Measurements from ENCODE around the gene CARHSP1. TPM values are rescaled to one million over a fixed set of nuclear protein-coding genes. Genes with fewer than 3 reads are reported as not detected.
"Not testable (repeated sequence)": the region's sequence is repeated elsewhere in the genome, so short reads cannot be mapped to it uniquely, and the experiment has no call there.

Gene CARHSP1
- polyA plus RNA-seq, 1 of the 3 experiments (the other 2 are of a cell fraction): 93.6 TPM

DNA sequence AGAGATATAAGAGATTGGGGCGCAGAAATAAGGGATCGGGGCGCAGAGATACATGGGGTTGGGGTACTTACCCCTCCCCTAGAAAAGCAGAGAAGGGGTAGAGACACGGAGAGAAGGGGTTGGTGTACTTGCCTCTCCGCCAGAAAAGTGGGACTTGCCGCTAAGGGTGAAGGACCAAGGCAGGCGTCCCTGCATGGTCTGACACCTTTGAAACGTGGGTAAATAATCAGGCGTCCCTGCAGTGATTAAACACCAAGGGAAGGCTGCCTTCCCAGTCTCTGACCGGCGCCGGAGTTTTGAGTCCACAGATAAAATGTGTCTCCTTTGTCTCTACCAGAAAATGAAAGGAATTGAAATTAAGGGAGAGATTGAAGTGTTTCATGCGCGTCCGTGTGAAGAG is 31.2 kb downstream of the CARHSP1 start:
- CTCF ChIA-PET, POLR2A ChIA-PET: not testable (repeated sequence)
- whole genome bisulfite sequencing (ENCODE audit: low lambda C conversion rate): over 99% methylated on average over 15 of the region's 15 CpGs

GRCh38 chr16:8836797-8837196 is 32.0 kb downstream of the CARHSP1 start:
- CTCF ChIA-PET; H3K4me1 ChIP-seq (ENCODE audit: control insufficient read depth in 1 of 2, insufficient read depth in 2 of 2, low read depth in 1 of 2, low read length in 1 of 2); DNase-seq; H2AFZ ChIP-seq (ENCODE audit: low read depth); H3K9me2 ChIP-seq; H3K9ac ChIP-seq; H3K4me3 ChIP-seq (ENCODE audit: low read depth in 2 of 2, low read length in 1 of 2); H3K9me3 ChIP-seq; H3F3A ChIP-seq (replicated peaks; ENCODE audit: insufficient read depth); H3K4me2 ChIP-seq; H3K27me3 ChIP-seq (ENCODE audit: insufficient read depth); H3K27ac ChIP-seq (ENCODE audit: low read depth in 2 of 2, low read length in 1 of 2); POLR2A ChIA-PET: not testable (repeated sequence)
- Histone ChIP-seq H4K20me1 (ENCODE audit: insufficient read depth) (peaks cover 43% of the 10 kb centered on the region), H3K79me2 (ENCODE audit: insufficient read depth) (peaks cover 63% of the 10 kb centered on the region), H3K36me3 (replicated peaks in 1 of 2; ENCODE audit: control insufficient read depth in 1 of 2, insufficient read depth in 2 of 2, low read length in 1 of 2) (peaks cover 9 to 11% of the 10 kb centered on the region in 2 experiments)
- WGBS (ENCODE audit: low lambda C conversion rate): 98% methylated on average over 7 of the region's 7 CpGs

More for the DNA sequence above, 31.2 kb downstream of the CARHSP1 start:
- H3K9me2 ChIP-seq; H3K27me3 ChIP-seq (ENCODE audit: insufficient read depth); H3F3A ChIP-seq (replicated peaks; ENCODE audit: insufficient read depth); DNase-seq; H3K9ac ChIP-seq; H3K27ac ChIP-seq (ENCODE audit: low read depth in 2 of 2, low read length in 1 of 2); H3K4me1 ChIP-seq (ENCODE audit: control insufficient read depth in 1 of 2, insufficient read depth in 2 of 2, low read depth in 1 of 2, low read length in 1 of 2); H2AFZ ChIP-seq (ENCODE audit: low read depth); H3K9me3 ChIP-seq; H3K4me2 ChIP-seq; H3K4me3 ChIP-seq (ENCODE audit: low read depth in 2 of 2, low read length in 1 of 2); H3K36me3 ChIP-seq (replicated peaks in 1 of 2; ENCODE audit: control insufficient read depth in 1 of 2, insufficient read depth in 2 of 2, low read length in 1 of 2): not testable (repeated sequence)
- peaks cover 55% of the 10 kb centered on the region for H3K79me2 ChIP-seq (ENCODE audit: insufficient read depth)
- H4K20me1 ChIP-seq (ENCODE audit: insufficient read depth): peaks cover 38% of the 10 kb centered on the region

DNA sequence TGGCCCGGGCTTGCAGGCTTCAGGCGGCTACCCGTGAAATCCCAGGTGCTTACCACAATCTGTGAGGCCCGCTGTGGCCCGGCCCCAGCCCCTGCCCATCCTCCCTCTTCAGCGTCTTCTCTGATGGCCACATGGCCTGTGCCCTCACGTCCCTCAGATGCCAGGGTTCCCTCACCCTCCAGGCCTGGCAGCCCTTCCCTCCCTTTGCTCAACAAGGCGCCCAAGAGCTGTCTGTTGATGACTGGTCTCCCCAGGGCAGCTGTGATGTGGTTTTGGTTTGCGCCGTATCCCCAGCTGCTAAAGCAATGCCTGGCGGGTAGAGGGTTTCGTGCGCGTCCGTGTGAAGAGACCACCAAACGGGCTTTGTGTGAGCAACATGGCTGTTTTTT is 36.1 kb downstream of the CARHSP1 start:
- Histone ChIP-seq H3K36me3 (replicated peaks in 1 of 2; ENCODE audit: control insufficient read depth in 1 of 2, insufficient read depth in 2 of 2, low read length in 1 of 2) (peaks cover 37 to 42% of the 10 kb centered on the region in 2 experiments), H3K4me2 (no peak overlapping the region), H3K4me1 (ENCODE audit: control insufficient read depth in 1 of 2, insufficient read depth in 2 of 2, low read depth in 1 of 2, low read length in 1 of 2) (peaks cover 0 to 2% of the 10 kb centered on the region in 2 experiments; a peak in 2 of 4 replicates), H3K27ac (ENCODE audit: low read depth in 2 of 2, low read length in 1 of 2) (no peak overlapping the region), H2AFZ (ENCODE audit: low read depth) (no peak overlapping the region), H3K4me3 (ENCODE audit: low read depth in 2 of 2, low read length in 1 of 2) (no peak overlapping the region), H3K9ac (no peak overlapping the region), H3F3A (replicated peaks; ENCODE audit: insufficient read depth) (no peaks in the 10 kb centered on the region), H4K20me1 (ENCODE audit: insufficient read depth) (peaks cover 43% of the 10 kb centered on the region; the same call in 1 of the 2 replicates), H3K79me2 (ENCODE audit: insufficient read depth) (peaks cover 62% of the 10 kb centered on the region), H3K9me3 (no peaks in the 10 kb centered on the region), H3K9me2 (no peaks in the 10 kb centered on the region), H3K27me3 (ENCODE audit: insufficient read depth) (no peaks in the 10 kb centered on the region)
- WGBS (ENCODE audit: low lambda C conversion rate): 84% methylated on average over 16 of the region's 16 CpGs
- no peak for DNase-seq
- ChIA-PET CTCF (no interaction called here), POLR2A (no interaction called here)
- TF ChIP-seq, protein P1, sequence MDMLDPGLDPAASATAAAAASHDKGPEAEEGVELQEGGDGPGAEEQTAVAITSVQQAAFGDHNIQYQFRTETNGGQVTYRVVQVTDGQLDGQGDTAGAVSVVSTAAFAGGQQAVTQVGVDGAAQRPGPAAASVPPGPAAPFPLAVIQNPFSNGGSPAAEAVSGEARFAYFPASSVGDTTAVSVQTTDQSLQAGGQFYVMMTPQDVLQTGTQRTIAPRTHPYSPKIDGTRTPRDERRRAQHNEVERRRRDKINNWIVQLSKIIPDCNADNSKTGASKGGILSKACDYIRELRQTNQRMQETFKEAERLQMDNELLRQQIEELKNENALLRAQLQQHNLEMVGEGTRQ (IDR thresholded peaks at IDR 0.05; ENCODE audit: borderline replicate concordance, low read depth, low read length): no peak
- TF ChIP-seq RCOR1 (IDR thresholded peaks at IDR 0.05; ENCODE audit: low read length): no peak
- no peak for TF ChIP-seq FOXM1 (IDR thresholded peaks at IDR 0.05; ENCODE audit: low read depth)
- TF ChIP-seq, protein P2, sequence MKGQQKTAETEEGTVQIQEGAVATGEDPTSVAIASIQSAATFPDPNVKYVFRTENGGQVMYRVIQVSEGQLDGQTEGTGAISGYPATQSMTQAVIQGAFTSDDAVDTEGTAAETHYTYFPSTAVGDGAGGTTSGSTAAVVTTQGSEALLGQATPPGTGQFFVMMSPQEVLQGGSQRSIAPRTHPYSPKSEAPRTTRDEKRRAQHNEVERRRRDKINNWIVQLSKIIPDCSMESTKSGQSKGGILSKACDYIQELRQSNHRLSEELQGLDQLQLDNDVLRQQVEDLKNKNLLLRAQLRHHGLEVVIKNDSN (IDR thresholded peaks at IDR 0.05; ENCODE audit: borderline replicate concordance, low read depth): no peak
- no peak for TF ChIP-seq POLR2AphosphoS5 (IDR thresholded peaks at IDR 0.05; ENCODE audit: low read depth, low read length)
- TF ChIP-seq, protein P3, sequence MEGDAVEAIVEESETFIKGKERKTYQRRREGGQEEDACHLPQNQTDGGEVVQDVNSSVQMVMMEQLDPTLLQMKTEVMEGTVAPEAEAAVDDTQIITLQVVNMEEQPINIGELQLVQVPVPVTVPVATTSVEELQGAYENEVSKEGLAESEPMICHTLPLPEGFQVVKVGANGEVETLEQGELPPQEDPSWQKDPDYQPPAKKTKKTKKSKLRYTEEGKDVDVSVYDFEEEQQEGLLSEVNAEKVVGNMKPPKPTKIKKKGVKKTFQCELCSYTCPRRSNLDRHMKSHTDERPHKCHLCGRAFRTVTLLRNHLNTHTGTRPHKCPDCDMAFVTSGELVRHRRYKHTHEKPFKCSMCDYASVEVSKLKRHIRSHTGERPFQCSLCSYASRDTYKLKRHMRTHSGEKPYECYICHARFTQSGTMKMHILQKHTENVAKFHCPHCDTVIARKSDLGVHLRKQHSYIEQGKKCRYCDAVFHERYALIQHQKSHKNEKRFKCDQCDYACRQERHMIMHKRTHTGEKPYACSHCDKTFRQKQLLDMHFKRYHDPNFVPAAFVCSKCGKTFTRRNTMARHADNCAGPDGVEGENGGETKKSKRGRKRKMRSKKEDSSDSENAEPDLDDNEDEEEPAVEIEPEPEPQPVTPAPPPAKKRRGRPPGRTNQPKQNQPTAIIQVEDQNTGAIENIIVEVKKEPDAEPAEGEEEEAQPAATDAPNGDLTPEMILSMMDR (IDR thresholded peaks at IDR 0.05): no peak
- no peak for TF ChIP-seq RAD21 (IDR thresholded peaks at IDR 0.05; ENCODE audit: low read length)
- TF ChIP-seq FOXJ3 (CRISPR knock-in tag; IDR thresholded peaks at IDR 0.05): no peak
- no peak for TF ChIP-seq MXI1 (IDR thresholded peaks at IDR 0.05; ENCODE audit: low read depth, low read length)
- no peak for TF ChIP-seq YY1 (IDR thresholded peaks at IDR 0.05; ENCODE audit: low read depth)
- no peak for TF ChIP-seq GATA2 (CRISPR knock-in tag; IDR thresholded peaks at IDR 0.05)
- no peak for TF ChIP-seq MEF2A (IDR thresholded peaks at IDR 0.05; ENCODE audit: borderline replicate concordance, low read depth)
- TF ChIP-seq, protein P4, sequence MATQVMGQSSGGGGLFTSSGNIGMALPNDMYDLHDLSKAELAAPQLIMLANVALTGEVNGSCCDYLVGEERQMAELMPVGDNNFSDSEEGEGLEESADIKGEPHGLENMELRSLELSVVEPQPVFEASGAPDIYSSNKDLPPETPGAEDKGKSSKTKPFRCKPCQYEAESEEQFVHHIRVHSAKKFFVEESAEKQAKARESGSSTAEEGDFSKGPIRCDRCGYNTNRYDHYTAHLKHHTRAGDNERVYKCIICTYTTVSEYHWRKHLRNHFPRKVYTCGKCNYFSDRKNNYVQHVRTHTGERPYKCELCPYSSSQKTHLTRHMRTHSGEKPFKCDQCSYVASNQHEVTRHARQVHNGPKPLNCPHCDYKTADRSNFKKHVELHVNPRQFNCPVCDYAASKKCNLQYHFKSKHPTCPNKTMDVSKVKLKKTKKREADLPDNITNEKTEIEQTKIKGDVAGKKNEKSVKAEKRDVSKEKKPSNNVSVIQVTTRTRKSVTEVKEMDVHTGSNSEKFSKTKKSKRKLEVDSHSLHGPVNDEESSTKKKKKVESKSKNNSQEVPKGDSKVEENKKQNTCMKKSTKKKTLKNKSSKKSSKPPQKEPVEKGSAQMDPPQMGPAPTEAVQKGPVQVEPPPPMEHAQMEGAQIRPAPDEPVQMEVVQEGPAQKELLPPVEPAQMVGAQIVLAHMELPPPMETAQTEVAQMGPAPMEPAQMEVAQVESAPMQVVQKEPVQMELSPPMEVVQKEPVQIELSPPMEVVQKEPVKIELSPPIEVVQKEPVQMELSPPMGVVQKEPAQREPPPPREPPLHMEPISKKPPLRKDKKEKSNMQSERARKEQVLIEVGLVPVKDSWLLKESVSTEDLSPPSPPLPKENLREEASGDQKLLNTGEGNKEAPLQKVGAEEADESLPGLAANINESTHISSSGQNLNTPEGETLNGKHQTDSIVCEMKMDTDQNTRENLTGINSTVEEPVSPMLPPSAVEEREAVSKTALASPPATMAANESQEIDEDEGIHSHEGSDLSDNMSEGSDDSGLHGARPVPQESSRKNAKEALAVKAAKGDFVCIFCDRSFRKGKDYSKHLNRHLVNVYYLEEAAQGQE (IDR thresholded peaks at IDR 0.05; ENCODE audit: low read depth, low read length): no peak
- no peak for TF ChIP-seq SIN3A (IDR thresholded peaks at IDR 0.05; ENCODE audit: borderline replicate concordance, low read depth, low read length)
- no peak for TF ChIP-seq CHD2 (IDR thresholded peaks at IDR 0.05; ENCODE audit: low read length, partially characterized antibody)
- no peak for TF ChIP-seq TAF1 (IDR thresholded peaks at IDR 0.05; ENCODE audit: borderline replicate concordance, low read depth, low read length)

Measured in SK-N-SH (cell line).